Measurements from ENCODE around the gene PI4KA.

The PI4KA gene

DNA sequence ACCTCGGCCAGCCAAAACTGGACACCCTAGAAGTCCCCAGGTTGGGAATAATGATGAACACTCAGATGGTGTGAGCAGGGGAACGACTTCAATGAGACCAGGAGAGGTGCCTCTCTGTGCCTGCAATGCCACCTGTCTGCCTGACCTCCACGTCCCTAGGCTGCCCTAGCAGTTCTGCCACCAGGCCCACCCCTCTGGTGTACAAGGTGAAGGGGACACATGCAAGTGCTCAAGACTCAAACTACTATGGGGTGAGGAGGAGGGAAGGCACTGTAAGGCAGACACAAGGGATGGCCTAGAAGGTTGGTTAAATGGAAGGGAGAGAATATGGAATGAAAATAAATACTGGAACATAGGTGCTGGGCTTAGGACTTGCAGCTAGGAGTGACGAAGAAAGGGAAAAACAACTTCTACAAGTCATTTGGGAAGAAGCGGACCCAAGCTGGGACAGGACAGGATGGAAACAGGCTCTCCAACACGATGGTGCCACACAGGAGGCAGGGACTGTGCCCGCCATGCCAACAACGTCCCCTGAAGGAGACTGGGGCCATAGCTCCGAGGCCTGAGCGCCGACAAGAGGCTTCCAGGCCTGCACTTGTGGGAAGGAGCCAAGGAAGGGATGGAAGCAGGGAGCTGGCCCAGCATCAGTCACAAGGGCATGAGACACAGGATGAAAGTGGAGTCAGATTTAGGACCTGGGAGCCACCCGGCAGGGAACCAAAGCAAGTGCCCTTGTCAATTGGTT, 66.2 kb downstream of the PI4KA start:
- DNase-seq: no peak

DNA sequence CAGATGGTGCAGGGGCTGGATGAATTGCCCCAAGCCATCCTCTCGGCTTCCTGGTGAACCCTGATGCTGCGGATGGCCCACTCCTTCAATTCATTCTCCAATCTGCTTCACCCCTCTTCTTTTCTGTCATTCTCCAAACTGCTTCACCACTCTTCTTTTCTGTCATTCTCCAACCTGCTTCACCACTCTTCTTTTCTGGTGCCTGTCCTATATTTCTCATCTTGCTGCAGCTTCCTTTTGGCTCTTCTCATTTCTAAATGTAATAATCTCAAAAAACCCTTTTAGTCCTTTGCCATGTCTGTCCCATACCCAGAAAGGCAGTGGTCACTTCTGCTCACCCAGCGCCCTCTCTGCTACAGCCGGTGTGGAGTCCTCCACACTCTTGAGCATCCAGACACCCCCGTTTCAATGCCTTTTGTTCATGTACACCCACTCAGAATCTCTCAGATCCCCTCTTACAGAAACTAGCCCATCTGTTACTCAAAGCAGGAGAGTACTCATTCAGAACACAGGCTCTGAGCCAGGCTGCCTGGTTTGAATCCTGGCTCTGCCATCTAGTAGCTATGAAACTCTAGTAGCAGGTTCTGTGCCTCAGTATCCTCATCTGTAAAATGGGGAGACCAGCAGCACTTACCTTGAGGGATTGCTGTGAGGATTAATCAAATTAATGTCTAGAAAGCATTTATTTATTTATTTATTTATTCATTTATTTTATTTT, 69.8 kb downstream of the PI4KA start:
- DNase-seq: no peak

DNA sequence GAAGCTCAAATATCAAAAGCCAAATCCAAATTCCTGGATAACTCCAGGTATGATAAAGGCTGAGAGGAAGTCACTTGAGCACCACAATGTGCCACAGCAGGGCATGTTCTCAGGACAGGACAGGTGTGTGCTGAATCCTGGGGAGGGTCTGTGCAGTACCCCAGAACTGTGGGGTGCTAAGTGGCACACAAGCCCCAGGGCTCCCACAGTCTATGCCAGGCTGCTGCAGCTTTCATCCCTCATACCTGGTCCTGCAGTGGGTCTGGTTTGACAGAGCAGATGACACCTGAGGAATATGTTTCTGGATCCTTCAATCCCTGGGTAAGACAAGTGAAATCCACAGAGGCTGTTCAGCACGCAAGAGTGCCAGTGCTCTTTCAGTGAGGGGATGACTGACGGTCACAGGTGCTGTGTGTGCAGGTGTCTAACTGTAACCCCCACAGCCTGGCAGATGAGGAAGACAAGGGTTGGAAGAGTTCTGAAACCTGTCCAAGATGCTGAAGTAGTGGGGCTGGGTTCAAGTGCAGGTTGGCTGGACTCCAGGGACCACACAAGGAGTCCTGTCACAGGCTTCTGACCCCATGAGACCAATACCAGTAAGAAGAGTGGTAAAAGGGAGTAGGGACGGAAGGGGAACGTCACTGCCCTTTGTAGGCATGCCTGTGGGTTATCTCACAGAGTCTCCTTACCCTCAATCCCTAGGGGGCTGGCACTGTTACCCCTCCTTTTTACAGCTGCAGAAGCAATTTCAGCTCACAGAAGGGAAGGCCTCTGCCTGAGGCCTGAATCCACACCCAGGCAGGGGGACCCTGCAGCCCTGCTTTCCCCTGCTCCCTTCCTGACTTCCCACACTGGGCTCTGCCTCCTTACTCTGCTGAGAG, 70.6 kb downstream of the PI4KA start:
- no peak for DNase-seq

DNA sequence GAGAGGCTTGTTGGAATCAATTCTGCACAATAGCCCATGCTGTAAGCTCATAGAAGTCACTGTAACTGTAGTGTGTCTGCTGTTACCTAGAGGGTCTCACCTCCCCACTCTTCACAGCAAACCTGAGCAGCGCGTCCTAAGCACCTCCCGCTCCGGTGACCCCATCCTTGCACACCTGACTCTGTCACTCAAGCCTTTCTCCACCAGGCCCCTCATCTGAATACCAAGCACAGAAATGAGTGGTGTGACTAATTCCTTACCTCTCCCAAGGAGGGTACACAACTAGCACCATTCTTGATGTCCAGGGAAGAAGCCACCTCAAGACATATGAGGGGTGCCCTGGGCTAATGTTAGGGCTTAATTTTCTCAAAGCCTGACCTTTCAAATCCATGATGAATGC, 71.4 kb downstream of the PI4KA start:
- no peak for DNase-seq

DNA sequence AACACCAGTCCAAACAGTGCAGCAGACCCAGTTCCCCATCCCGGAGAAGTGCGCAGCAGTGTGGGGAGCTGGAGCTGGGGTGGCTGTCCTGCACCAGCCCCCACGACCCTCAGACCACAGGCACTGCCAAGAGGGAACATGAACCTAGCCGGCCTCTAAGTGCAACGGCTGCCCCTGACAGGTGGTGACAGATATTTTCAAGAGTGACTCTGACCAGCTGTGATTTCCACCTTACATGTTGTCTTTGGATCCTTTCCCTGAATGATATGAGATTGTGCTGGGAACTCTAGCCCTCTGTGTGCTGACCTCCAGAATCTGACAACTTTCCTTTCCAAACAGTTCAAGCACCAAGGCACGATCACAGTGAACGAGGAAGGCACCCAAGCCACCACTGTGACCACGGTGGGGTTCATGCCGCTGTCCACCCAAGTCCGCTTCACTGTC, 72.1 kb downstream of the PI4KA start:
- no peak for DNase-seq

DNA sequence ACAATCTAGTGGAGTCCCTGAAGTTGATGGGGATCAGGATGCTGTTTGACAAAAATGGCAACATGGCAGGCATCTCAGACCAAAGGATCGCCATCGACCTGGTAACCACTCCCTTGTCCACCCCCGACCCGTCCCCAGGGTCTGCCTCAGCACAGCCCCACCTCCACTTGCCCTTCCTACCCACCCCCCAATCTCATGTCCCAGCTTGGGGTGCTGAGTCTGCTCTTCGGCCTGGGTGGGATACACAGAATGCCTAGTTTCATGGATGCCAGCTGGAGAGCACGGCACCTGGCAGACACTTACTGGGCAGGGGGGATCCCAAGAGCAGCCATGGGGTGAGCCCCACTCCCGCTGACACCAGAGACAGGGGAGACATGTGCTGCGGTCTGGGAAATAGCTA, 72.6 kb downstream of the PI4KA start:
- DNase-seq: no peak

DNA sequence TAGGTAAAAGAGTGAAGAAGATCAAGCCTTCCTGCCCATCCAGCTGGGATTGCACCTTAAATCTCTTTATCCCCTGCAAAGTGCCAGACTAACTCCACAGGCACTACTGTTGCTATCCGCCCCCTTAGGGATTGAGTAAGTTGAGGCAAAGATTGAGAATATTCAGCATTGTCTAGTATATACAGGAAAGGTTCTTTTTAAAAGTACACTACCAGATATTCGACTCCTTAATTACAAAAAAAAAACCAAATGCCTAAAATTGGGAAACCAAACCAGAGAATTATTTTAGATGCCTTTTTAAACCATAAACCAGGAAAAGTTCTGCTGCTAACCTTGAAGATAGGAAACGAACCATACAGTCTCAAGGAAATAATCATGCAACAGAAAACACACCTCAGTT, 73.2 kb downstream of the PI4KA start:
- no peak for DNase-seq

DNA sequence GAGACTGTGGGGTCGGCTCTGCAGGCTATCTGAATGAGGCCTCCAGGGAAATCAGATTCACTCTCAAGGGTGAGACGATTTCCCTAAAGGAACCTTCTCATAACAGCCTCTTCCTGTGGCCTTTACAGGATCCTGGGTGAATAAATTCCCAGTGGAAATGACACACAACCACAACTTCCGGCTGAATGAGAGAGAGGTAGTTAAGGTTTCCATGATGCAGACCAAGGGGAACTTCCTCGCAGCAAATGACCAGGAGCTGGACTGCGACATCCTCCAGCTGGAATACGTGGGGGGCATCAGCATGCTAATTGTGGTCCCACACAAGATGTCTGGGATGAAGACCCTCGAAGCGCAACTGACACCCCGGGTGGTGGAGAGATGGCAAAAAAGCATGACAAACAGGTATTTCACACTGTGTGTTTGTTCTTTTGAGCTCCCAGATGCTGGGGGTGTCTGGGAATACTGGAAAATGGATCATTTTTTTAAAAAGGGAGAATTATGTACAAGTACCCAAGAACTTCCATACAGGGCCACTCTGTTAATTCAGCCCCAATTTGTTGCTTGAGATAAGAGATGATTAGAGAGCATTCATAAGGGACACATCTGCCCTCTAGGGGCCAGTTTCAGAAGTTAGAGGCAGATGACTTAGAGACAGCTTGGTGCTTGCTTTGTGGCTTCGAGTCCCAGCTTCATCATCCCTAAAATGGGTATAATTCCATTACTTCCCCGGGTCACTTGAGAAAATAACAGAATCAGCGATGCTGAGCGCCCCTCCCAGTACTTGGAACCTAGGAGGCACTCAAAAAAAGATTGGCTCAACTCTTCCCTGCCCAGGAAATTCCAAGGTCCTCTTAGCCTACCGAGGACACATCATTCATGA, 74.5 kb downstream of the PI4KA start:
- DNase-seq: no peak

DNA sequence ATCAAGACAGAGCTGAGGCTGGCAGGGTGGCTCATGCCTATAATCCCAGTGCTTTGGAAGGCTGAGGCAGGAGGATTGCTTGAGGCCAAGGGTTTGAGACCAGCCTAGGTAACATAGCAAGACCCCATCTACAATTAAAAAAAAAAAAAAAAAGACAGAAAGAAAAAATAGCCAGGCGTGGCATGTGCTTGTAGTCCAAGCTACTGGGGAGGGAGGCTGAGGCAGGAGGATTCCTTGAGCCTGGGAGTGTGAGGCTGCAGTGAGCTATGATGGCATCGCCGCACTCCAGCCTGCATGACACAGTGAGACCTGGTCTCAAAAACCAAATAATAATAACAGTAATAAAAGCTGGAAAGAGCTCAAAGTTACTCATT, 75.3 kb downstream of the PI4KA start:
- no peak for DNase-seq

DNA sequence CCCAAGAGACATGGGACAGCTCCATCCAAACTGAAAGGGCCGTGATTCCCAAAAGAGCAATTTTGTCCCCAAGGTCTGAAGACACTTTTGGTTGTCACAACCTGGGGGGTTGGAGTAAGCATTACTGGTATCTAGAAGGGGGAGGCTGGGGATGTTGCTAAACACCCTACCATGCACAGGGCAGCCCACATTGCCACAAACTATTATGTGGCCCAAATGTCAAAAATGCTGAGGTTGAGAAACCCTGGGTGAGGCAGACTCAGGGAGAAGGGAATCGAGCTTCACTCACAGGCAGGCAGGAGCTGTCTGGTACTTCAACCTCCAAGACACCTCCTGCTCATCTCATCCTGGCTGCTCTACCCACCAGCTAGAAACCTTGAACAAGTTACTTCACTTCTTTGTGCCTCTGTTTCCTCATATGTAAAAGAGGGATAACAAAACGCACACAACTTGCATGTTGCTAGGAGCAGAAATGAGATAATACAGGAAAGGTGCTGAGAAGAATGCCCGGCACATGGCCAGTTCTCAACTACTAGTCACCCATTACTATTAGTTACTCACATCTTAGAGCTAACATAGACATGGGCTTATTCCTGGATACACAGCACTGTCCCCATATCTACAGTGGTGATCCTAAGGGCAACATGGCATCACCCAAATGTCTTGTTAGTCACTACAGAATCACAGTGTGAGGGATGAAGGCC, 75.9 kb downstream of the PI4KA start:
- DNase-seq: no peak

DNA sequence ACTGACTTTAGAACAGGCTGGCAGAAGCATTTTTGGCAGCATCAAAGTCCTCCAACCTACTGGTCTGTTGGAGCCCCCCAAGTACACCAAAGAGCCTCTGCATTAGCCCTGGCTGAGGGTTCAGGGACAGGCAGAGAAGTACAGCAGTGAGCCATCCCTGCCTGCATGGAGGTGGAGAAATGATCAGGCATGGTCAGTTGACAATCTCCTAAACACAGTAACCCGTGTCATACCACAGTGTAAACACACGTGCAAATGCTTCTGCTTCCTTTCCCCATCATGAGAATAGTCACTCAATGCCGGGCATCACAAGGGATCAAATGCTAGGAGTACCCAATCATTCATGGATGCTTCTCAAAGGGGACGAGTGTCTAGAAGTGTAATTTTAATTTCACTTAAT, 76.5 kb downstream of the PI4KA start:
- no peak for DNase-seq

DNA sequence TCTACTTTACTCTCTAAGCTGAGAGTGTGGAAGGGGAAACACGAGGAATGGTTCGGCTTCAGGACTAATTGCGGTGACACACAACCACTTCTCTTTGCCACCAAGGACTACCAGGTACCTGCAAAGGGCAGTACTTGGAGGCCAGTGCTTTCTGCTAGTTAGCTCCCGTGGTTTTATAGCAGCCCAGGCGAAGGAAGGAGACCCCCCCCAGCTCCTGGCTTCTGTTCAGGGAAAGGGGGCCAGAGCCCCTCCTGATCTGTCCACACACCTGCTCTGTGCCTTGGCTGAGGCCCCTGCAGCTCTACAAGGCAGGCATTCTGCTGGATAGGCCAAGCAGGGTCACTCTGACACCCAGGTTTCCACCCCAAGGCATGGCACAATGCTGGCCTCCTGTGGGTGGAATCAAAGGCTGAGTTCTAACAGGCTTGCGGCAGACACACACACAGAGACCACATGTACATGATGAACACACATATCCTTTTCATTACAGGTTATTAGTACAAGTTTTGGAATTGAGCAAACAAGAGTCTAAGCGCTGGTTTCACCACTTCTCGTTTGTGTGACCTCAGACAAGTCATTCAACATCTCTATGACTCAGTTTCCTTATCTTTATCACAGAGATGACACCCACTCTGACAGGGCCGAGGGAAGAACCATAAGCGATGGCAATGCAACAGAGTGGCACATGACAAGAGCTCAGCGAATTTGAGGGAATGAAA, 77.2 kb downstream of the PI4KA start:
- no peak for DNase-seq

DNA sequence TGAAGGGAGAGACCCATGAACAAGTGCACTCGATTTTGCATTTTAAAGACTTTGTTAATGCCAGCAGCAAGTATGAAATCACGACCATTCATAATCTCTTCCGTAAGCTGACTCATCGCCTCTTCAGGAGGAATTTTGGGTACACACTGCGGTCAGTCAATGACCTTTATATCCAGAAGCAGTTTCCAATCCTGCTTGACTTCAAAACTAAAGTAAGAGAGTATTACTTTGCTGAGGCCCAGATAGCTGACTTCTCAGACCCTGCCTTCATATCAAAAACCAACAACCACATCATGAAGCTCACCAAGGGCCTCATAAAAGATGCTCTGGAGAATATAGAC, 78.8 kb downstream of the PI4KA start:
- DNase-seq: no peak

DNA sequence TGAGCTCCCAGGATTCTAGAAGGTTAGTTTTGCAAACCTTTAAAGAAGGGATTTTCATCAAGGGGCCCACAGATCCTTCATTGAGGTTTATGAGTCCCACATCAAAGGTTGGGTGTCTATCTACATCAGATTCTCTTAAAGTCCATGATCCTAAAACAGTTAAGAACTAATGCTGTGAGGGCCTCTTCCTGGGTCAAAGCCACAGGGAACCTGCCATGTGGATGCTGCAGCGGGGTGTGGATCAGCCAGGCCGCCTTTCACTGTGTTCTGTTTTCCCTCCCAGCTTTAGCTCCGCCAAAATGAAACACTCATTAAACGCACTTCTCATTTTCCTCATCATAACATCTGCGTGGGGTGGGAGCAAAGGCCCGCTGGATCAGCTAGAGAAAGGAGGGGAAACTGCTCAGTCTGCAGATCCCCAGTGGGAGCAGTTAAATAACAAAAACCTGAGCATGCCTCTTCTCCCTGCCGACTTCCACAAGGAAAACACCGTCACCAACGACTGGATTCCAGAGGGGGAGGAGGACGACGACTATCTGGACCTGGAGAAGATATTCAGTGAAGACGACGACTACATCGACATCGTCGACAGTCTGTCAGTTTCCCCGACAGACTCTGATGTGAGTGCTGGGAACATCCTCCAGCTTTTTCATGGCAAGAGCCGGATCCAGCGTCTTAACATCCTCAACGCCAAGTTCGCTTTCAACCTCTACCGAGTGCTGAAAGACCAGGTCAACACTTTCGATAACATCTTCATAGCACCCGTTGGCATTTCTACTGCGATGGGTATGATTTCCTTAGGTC, 79.4 kb downstream of the PI4KA start:
- no peak for DNase-seq

DNA sequence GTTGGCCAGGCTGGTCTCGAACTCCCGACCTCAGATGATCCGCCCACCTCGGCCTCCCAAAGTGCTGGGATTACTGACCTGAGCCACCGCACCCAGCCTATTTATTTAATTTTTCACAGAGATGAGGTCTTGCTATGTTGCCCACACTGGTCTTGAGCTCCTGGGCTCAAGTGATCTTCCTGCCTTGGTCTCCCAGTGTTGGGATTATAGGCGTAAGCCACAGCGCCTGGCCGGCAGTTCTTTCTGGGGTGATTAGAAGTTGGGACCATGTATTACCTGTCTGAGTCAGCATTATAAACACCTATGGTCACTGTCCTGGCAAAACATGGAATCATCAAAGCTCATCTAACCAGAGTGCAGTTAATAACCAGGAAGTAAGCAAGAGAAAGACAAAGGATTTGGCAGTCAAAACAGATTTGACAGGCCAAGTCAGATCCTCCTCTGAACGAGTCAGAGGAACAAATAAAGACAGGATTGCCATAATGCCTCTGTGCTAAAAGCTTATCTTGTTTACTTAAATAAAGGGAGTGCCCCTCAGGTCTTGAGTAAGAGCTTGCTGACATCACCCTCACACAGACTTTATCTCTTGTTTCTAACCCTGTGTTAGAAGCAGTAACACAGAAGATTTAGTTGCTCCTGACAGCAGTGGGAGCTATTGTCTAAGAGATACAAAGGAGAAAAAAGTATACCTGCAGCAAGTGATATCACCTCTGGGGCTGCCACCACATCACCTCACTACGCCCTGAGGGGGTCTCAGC, 81.0 kb downstream of the PI4KA start:
- DNase-seq: no peak

DNA sequence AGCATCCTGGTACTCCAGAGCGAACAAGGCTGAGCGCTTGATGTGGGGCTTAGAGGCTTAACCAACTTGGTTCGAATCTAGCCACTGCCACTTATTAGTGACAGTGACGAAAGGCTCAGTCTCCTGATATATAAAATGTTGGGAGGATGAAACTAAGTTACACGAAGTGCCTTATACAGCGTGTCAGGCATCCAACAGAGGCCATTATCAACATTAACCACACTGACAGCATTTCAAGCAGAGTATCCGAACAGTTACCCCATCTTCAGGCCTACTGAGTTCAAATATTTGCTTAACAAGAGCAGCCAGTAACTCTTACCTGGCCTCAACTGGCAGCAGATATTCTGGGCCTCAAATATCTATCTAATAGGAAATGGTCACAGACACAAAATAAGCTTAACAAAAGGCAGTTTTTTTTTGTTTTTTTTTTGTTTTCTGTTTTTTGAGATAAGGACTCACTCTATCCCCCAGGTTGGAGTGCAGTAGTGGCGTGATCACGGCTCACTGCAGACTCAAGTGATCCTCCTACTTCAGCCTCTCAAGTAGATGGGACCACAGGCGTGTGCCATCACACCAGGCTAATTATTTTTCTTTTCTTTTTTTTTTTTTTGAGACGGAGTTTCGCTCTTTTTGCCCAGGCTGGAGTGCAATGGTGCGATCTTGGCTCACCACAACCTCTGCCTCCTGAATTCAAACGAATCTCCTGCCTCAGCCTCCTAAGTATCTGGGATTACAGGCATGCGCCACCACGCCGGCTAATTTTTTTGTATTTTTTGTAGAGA, 81.8 kb downstream of the PI4KA start:
- DNase-seq: peak; percentile 31 to 84

DNA sequence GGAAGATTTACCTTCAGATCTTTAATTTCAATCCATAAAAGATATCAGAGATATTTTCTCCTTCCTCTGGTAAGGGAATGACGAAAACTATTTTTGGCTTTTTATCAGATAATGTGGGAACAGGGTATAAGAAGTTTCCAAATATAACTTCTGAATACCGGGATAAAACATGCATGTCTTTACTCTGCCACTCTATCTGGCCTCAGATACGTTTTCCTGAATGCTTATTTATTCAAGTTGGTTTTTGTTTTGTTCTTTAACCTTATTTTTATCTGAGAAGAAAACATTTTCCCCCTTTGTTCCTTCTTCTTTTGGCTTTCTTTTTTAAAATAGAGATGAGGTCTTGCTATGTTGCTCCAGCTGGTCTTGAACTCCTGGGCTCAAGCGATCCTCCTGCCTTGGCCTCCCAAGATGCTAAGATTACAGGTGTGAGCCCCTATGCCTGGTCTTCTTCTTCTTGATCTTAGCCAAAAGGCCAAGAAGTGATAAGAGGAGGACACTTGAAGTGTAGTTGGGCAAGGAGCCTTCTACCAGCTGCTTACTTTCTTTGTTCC, 83.2 kb downstream of the PI4KA start:
- no peak for DNase-seq

DNA sequence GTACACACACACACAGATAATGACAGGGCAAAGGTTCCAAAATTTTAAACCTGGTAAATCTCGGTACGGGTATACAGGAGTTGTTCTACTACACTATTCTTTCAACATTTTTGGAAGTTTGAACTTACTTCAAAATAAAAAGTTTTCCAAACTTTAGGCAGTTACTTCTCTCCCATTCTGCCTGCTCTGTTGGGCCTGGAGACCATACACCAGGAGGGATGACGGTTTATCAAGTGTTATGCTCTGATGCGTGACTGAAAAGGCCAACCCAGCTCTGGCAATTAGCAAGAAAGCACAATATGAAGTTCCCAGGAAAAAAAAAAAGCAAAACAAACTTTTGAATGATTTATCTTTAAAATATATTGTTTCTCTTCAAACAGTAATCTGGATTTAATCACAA, 83.7 kb downstream of the PI4KA start:
- no peak for DNase-seq

DNA sequence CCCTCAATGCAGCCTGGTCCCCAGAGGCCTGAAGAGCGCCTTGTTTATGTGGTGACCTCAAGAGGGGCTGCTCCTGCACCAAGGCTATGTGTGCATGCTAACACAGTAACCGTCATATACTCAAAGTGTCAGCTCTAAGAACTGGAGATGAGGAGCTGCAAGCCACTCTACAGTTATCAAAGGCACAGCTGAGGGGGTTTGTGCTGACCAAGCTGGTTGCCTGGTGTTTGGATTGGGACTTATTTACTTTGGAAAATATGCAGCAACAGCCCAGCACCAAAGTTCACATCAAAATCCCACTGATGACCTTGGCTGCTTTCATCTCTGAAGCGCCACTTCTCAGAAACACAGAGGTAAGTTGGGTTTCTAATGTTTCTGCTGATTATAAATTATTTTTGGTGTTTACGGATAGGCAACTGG, 84.8 kb downstream of the PI4KA start, which contains the start of gene SERPIND1:
Gene SERPIND1 (plus strand): TSS at position 321 of the 420 bp plus-strand sequence. CDS start 5,200 bp downstream, outside the sequence.
- no peak for DNase-seq
